ENCODE results near the gene GHRL. TPM values are rescaled to one million over a fixed set of nuclear protein-coding genes. Genes with fewer than 3 reads are reported as not detected.

The GHRL gene
- total RNA-seq, 1 experiment from 2014 or later: not detected

DNA sequence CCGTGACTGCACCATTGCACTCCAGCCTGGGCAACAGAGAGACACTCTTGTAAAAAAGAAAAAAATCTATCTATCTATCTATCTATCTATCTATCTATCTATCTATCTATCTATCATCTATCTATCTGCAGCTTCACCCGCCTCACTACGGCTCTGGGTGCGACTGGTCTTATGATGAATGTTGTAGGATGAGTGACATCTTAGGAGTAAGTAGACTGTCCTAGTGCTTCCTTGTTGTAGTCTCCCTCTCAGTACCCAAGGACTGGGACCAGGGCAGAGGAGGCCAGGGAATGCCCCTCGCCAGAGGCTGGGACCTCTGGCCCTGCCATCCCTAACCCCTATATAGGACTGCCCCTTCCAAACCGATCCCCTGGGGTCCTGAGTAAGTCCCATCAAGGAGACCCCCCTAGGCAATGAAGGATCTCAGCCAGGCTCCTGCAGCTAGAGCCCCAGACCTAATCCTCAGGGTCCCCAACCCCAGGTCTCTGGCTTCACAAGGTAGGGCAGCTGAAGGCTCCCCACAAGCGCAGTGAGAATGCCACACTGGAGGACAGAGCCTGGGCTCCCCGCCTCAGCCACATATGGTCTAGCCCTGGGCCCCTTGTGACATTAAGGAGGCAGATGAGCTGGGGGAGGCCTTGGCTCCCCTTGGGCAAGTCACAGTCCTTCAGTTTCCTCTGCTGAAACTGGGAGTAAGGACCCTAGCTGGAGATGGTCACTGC lies 29.0 kb upstream of the GHRL start:
- Histone ChIP-seq H3F3A (ENCODE audit: insufficient read depth, low read depth) (no peaks in the 10 kb centered on the region), H3K4me1 (replicated peaks; ENCODE audit: insufficient read depth) (peaks cover 8% of the 10 kb centered on the region), H3K27ac (no peak overlapping the region), H3K9me2 (ENCODE audit: insufficient read depth) (no peaks in the 10 kb centered on the region), H3K27me3 (ENCODE audit: insufficient read depth, low read depth) (peaks cover 32% of the 10 kb centered on the region), H3K4me2 (no peak overlapping the region), H3K9me3 (ENCODE audit: insufficient read depth, low read depth) (no peaks in the 10 kb centered on the region), H4K20me1 (ENCODE audit: insufficient read depth) (peaks cover 12% of the 10 kb centered on the region; the same call in 1 of the 2 replicates), H3K36me3 (ENCODE audit: low read depth) (peaks cover 6% of the 10 kb centered on the region; the same call in 1 of the 2 replicates), H2AFZ (no peak overlapping the region), H3K4me3 (no peak overlapping the region), H3K79me2 (ENCODE audit: low read depth) (peaks cover 31% of the 10 kb centered on the region)
- TF ChIP-seq, protein P1, sequence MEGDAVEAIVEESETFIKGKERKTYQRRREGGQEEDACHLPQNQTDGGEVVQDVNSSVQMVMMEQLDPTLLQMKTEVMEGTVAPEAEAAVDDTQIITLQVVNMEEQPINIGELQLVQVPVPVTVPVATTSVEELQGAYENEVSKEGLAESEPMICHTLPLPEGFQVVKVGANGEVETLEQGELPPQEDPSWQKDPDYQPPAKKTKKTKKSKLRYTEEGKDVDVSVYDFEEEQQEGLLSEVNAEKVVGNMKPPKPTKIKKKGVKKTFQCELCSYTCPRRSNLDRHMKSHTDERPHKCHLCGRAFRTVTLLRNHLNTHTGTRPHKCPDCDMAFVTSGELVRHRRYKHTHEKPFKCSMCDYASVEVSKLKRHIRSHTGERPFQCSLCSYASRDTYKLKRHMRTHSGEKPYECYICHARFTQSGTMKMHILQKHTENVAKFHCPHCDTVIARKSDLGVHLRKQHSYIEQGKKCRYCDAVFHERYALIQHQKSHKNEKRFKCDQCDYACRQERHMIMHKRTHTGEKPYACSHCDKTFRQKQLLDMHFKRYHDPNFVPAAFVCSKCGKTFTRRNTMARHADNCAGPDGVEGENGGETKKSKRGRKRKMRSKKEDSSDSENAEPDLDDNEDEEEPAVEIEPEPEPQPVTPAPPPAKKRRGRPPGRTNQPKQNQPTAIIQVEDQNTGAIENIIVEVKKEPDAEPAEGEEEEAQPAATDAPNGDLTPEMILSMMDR (conservative IDR thresholded peaks at IDR 0.05): no peak
- no peak for TF ChIP-seq EZH2 (IDR thresholded peaks at IDR 0.05; ENCODE audit: low read depth)
- POLR2A ChIA-PET (ENCODE audit: unreplicated experiment): no interaction called here
- CTCF ChIA-PET: interaction anchor here (0.8 kb wide), 1 partner anchor 19 kb away, joined by 4 read pairs; no protein-coding TSS in a partner anchor
- BruUV-seq (replicated peaks): no TSS peak
- intact Hi-C loops (cut with micrococcal nuclease; ENCODE audit: unreplicated experiment): loop anchor here (10.0 kb wide), 1 partner anchor 577 kb away; the partner anchor contains the start of gene OGG1
- no peak for DNase-seq

DNA sequence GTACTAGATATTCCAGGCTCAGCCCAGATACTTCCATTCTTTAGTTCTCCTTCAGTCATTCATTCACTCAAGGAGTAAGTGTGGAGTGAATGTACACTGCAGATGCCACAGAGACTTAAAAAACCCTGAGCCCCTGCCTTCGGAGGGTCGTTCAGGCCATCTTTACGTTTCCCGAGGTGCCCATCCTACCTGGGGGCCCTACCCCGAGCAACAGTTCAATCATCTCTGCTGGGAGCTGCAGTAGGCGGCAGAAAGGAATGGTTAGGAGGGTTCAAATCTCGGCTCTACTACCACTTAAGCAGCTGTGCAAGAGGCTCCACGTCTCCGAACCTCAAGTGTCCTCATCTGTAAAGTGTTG lies 27.6 kb upstream of the GHRL start:
- intact Hi-C loops (cut with micrococcal nuclease; ENCODE audit: unreplicated experiment): loop anchor here (10.0 kb wide), 1 partner anchor 575 kb away; the partner anchor contains the start of gene OGG1
- ChIA-PET POLR2A (ENCODE audit: unreplicated experiment) (interaction anchor here (0.6 to 0.7 kb wide), 4 partner anchors 34 to 1018 kb away, joined by 3 to 9 read pairs (median 4); no protein-coding TSS in a partner anchor), CTCF (interaction anchor here (0.9 kb wide), 1 partner anchor 171 kb away, joined by 3 read pairs; no protein-coding TSS in a partner anchor)
- H2AFZ ChIP-seq: peak overlapping the region; percentile 86; the same call in 1 of the 2 replicates
- H3K27ac ChIP-seq: peak overlapping the region; percentile 44
- no peaks in the 10 kb centered on the region for H3K9me2 ChIP-seq (ENCODE audit: insufficient read depth)
- peaks cover 14% of the 10 kb centered on the region for H3K36me3 ChIP-seq (ENCODE audit: low read depth)
- H3K9me3 ChIP-seq (ENCODE audit: insufficient read depth, low read depth): no peaks in the 10 kb centered on the region
- H3K4me1 ChIP-seq (replicated peaks; ENCODE audit: insufficient read depth): peaks cover 8% of the 10 kb centered on the region
- no TSS peak for BruUV-seq (replicated peaks)
- H4K20me1 ChIP-seq (ENCODE audit: insufficient read depth): peaks cover 12% of the 10 kb centered on the region; the same call in 1 of the 2 replicates
- H3K79me2 ChIP-seq (ENCODE audit: low read depth): peaks cover 31% of the 10 kb centered on the region
- peaks cover 17% of the 10 kb centered on the region for H3K27me3 ChIP-seq (ENCODE audit: insufficient read depth, low read depth)
- peak overlapping the region; percentile 84 for H3K4me3 ChIP-seq
- no peaks in the 10 kb centered on the region for H3F3A ChIP-seq (ENCODE audit: insufficient read depth, low read depth)
- no peak for DNase-seq
- TF ChIP-seq EZH2 (IDR thresholded peaks at IDR 0.05; ENCODE audit: low read depth): no peak
- TF ChIP-seq, protein P1 (conservative IDR thresholded peaks at IDR 0.05): no peak
- H3K4me2 ChIP-seq: peak overlapping the region; percentile 92

DNA sequence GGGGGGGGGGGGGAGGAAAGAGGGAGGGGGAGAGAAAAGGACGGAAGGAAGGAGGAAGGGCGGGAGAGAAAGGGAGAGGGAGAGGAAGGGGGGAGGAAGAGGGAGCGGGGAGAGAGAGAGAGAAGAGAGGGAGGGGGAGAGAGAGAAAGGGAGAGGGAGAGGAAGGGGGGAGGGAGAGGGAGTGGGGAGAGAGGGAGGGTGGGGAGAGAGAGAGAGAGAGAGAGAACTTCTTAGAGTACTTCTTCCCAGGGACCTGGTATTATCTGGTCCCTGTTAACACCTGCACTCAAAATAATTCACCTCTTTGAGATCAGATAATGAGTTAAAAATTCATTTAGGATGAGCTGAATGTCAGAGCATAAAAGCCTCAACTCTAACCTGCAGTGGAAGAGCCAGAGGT lies 27.1 kb upstream of the GHRL start:
- ChIA-PET POLR2A (ENCODE audit: unreplicated experiment) (no interaction called here), CTCF (interaction anchor here (0.9 kb wide), 1 partner anchor 171 kb away, joined by 3 read pairs; no protein-coding TSS in a partner anchor)
- Histone ChIP-seq H2AFZ (no peak overlapping the region), H4K20me1 (ENCODE audit: insufficient read depth) (peaks cover 12% of the 10 kb centered on the region; the same call in 1 of the 2 replicates), H3F3A (ENCODE audit: insufficient read depth, low read depth) (no peaks in the 10 kb centered on the region), H3K79me2 (ENCODE audit: low read depth) (peaks cover 31% of the 10 kb centered on the region), H3K27ac (no peak overlapping the region), H3K4me2 (peak overlapping the region; percentile 92), H3K9me3 (ENCODE audit: insufficient read depth, low read depth) (no peaks in the 10 kb centered on the region), H3K4me1 (replicated peaks; ENCODE audit: insufficient read depth) (peaks cover 8% of the 10 kb centered on the region), H3K4me3 (peak overlapping the region; percentile 84), H3K9me2 (ENCODE audit: insufficient read depth) (no peaks in the 10 kb centered on the region), H3K27me3 (ENCODE audit: insufficient read depth, low read depth) (peaks cover 12% of the 10 kb centered on the region), H3K36me3 (ENCODE audit: low read depth) (peaks cover 17% of the 10 kb centered on the region)
- BruUV-seq (replicated peaks): no TSS peak
- TF ChIP-seq EZH2 (IDR thresholded peaks at IDR 0.05; ENCODE audit: low read depth): no peak
- TF ChIP-seq, protein P1 (conservative IDR thresholded peaks at IDR 0.05): no peak
- DNase-seq: no peak
- intact Hi-C loops (cut with micrococcal nuclease; ENCODE audit: unreplicated experiment): loop anchor here (10.0 kb wide), 1 partner anchor 575 kb away; the partner anchor contains the start of gene OGG1

Measured in PC-9 (cell line).